GM12873 (cell line): Measurements from ENCODE around the gene CS.
A peak's percentile ranks its signal among the peaks of the same experiment; 100 is the strongest.

Source experiments
- CTCF ChIP-seq: IDR thresholded peaks from 2 replicates; pipeline ENCODE4 v1.5.1; 2012; ENCODE audit warnings: low read depth, mild to moderate bottlenecking, moderate library complexity, low read length, control low read depth; ENCODE audit not compliant: insufficient read depth; ENCODE audit errors: missing control alignments

Gene CS

GRCh38 chr12:56282579-56282978, 17.6 kb downstream of the CS start:
- no peak for TF ChIP-seq CTCF

- no peak for TF ChIP-seq CTCF
These were observed 18.1 kb downstream of the CS start for GRCh38 chr12:56282030-56282429.

GRCh38 chr12:56280849-56281248, 19.3 kb downstream of the CS start:
- no peak for TF ChIP-seq CTCF

GRCh38 chr12:56278905-56279304, 21.2 kb downstream of the CS start:
- no peak for TF ChIP-seq CTCF

- no peak for TF ChIP-seq CTCF
These were observed 25.8 kb downstream of the CS start for GRCh38 chr12:56274299-56274698.

- peak; percentile 58 for TF ChIP-seq CTCF
These were observed 29.1 kb downstream of the CS start for GRCh38 chr12:56271031-56271430.

- TF ChIP-seq CTCF: no peak
These were observed 32.6 kb downstream of the CS start for GRCh38 chr12:56267443-56268071.
